Endothelial cell of umbilical vein (primary cell): ENCODE data around the gene FBXO21. TPM values are rescaled to one million over a fixed set of nuclear protein-coding genes. Genes with fewer than 3 reads are reported as not detected.

Source experiments
- BruUV-seq: library from RNA; stranded (reverse); fragments of 400-500 nt; replicated peaks from 2 replicates; lab custom pipeline; 2021; lab: Mats Ljungman, UMichigan
- CTCF ChIA-PET: fragments of 300-600, 350-600 bp; sonication (Branson Sonifier 250); formaldehyde crosslinking; loops from one replicate; lab custom pipeline; 2021; ENCODE audit warnings: antibody characterized with exemption, inconsistent platforms; lab: Charles Lee
- POLR2A ChIA-PET: fragments of 300-600, 350-600 bp; sonication (Branson Sonifier 250); formaldehyde crosslinking; loops from one replicate; lab custom pipeline; 2021; ENCODE audit warnings: antibody characterized with exemption, inconsistent platforms; lab: Charles Lee
- DNase-seq: peaks from one replicate; pipeline ENCODE4 v3.0.0-alpha.2; 2011; ENCODE audit warnings: low read depth, low spot score
- FAIRE-seq: peaks from 2 replicates; lab custom pipeline; 2011; peaks lifted over from hg19 to GRCh38; lab: Jason Lieb, UNC
- H2AFZ ChIP-seq: 2 replicates; pipeline ENCODE4 v1.6.0; 2012; ENCODE audit warnings: low read depth, low read length, control low read depth, inconsistent platforms
- H3K27ac ChIP-seq: 2 replicates; pipeline ENCODE4 v1.5.1; 2011; ENCODE audit warnings: low read depth, mild to moderate bottlenecking, control low read depth, low read length, moderate library complexity; ENCODE audit not compliant: insufficient read depth
- H3K27me3 ChIP-seq, 2 experiments: 2 replicates each; pipeline versions ENCODE4 v1.6.0 to v1.6.1; 2011; ENCODE audit warnings: low read length in 2 of 2, mixed read lengths in 1 of 2; ENCODE audit not compliant: control insufficient read depth in 2 of 2, insufficient read depth in 2 of 2
- H3K36me3 ChIP-seq, 2 experiments: 2 replicates in 1 of 2; 3 replicates in 1 of 2; pipeline ENCODE4 v1.5.1; 2011; ENCODE audit warnings: low read length in 2 of 2, mild to moderate bottlenecking in 1 of 2, moderate library complexity in 1 of 2; ENCODE audit not compliant: control insufficient read depth in 2 of 2, insufficient read depth in 2 of 2; ENCODE audit errors: extremely low read depth in 1 of 2
- H3K4me1 ChIP-seq: 3 replicates; pipeline ENCODE4 v1.5.1; 2011; ENCODE audit warnings: mild to moderate bottlenecking, low read length; ENCODE audit not compliant: control insufficient read depth, insufficient read depth; ENCODE audit errors: extremely low read depth
- H3K4me2 ChIP-seq: 2 replicates; pipeline ENCODE4 v1.6.1; 2011; ENCODE audit warnings: low read length, control low read depth, mixed read lengths; ENCODE audit not compliant: insufficient read depth
- H3K4me3 ChIP-seq, 3 experiments: fragments of 200-600 bp in 1 of 3; sonication (generic), shearing (Covaris generic) in 1 of 3; replicated peaks in 1 of 3; 2 replicates each; pipeline ENCODE4 v1.5.1; 2011 to 2016; ENCODE audit warnings: control low read depth in 3 of 3, low read length in 3 of 3, mild to moderate bottlenecking in 2 of 3, inconsistent platforms in 1 of 3, low read depth in 1 of 3, moderate library complexity in 1 of 3; ENCODE audit not compliant: insufficient read depth in 1 of 3
- H3K79me2 ChIP-seq: 2 replicates; pipeline ENCODE4 v1.6.0; 2012; ENCODE audit warnings: low read length, inconsistent platforms; ENCODE audit not compliant: control insufficient read depth, insufficient read depth
- H3K9ac ChIP-seq: replicated peaks from 2 replicates; pipeline ENCODE3; 2011; ENCODE audit warnings: low read length, control low read depth; ENCODE audit not compliant: insufficient read depth; ENCODE audit errors: extremely low read depth
- H3K9me1 ChIP-seq: replicated peaks from 3 replicates; pipeline ENCODE4 v1.6.0; 2011; ENCODE audit warnings: mild to moderate bottlenecking, low read length; ENCODE audit not compliant: control insufficient read depth, insufficient read depth; ENCODE audit errors: extremely low read depth
- H3K9me3 ChIP-seq: replicated peaks from 2 replicates; pipeline ENCODE4 v1.5.1; 2012; ENCODE audit warnings: low read length, inconsistent platforms; ENCODE audit not compliant: control insufficient read depth, insufficient read depth
- H4K20me1 ChIP-seq: replicated peaks from 2 replicates; pipeline ENCODE3; 2011; ENCODE audit warnings: mild to moderate bottlenecking, low read length; ENCODE audit not compliant: control insufficient read depth, insufficient read depth; ENCODE audit errors: extremely low read depth
- CTCF ChIP-seq, 2 donors: IDR thresholded peaks; 1 replicate in 1 of 2; 2 replicates in 1 of 2; pipeline ENCODE4 v1.5.1; 2011; ENCODE audit warnings: low read length in 2 of 2, mild to moderate bottlenecking in 2 of 2, moderate library complexity in 2 of 2, control low read depth in 1 of 2, inconsistent platforms in 1 of 2, low read depth in 1 of 2; ENCODE audit not compliant: insufficient read depth in 1 of 2; ENCODE audit errors: extremely low read depth in 1 of 2
- EZH2 ChIP-seq: IDR thresholded peaks from 2 replicates; pipeline ENCODE4 v1.6.1; 2012; ENCODE audit warnings: borderline replicate concordance, low read depth, mild to moderate bottlenecking, moderate library complexity, low read length, inconsistent platforms; ENCODE audit not compliant: severe bottlenecking
- FOS ChIP-seq: IDR thresholded peaks from 2 replicates; pipeline ENCODE4 v1.6.1; 2011; ENCODE audit warnings: mild to moderate bottlenecking, low read length, moderate library complexity, borderline replicate concordance; ENCODE audit not compliant: insufficient read depth
- GATA2 ChIP-seq: IDR thresholded peaks from 2 replicates; pipeline ENCODE4 v1.7.0; 2011; ENCODE audit warnings: low read depth, mild to moderate bottlenecking, moderate library complexity, mixed read lengths, low read length; ENCODE audit not compliant: insufficient read length, insufficient read depth
- JUN ChIP-seq: IDR thresholded peaks from 2 replicates; pipeline ENCODE4 v1.6.1; 2011; ENCODE audit warnings: borderline replicate concordance, low read depth; ENCODE audit not compliant: insufficient read length, insufficient read depth
- MAX ChIP-seq: IDR thresholded peaks from 2 replicates; pipeline ENCODE4 v1.6.1; 2011; ENCODE audit not compliant: insufficient read depth, insufficient read length
- MYC ChIP-seq: IDR thresholded peaks from one replicate; pipeline ENCODE4 v1.6.1; 2011; ENCODE audit warnings: mild to moderate bottlenecking, low read depth, low read length
- POLR2A ChIP-seq: IDR thresholded peaks from 2 replicates; pipeline ENCODE4 v1.6.1; 2012; ENCODE audit warnings: low read depth, mild to moderate bottlenecking, control low read depth, low read length
- POLR2AphosphoS5 ChIP-seq: IDR thresholded peaks from 2 replicates; pipeline ENCODE4 v1.6.1; 2012; ENCODE audit warnings: low read depth, mild to moderate bottlenecking, control low read depth, low read length, moderate library complexity; ENCODE audit not compliant: insufficient read depth
- dilution Hi-C: fragments of 300-500 bp; cut with MboI; formaldehyde crosslinking; loops from one replicate; pipeline ENCODE4 v1.15.0; 2019; ENCODE audit warnings: low sequenced_read_pairs; ENCODE audit not compliant: extremely low pct_ligation_motif_present
- intact Hi-C: fragments of 100-400 bp; cut with micrococcal nuclease; formaldehyde crosslinking; loops from one replicate; pipeline ENCODE4 v1.10.0; 2022
- polyA plus RNA-seq, 4 experiments: library from polyadenylated mRNA; depleted of rRNA in 3 of 4; stranded (reverse) in 3 of 4; unstranded in 1 of 4; fragments of >200 nt; gene quantifications; 2 replicates each; pipeline versions ENCODE4 v1.2.1 to v1.2.3, GENCODE V29; 2011 to 2012; ENCODE audit warnings: missing spikeins in 1 of 4
- total RNA-seq: library from RNA; stranded (reverse); gene quantifications from 2 replicates; pipeline ENCODE4 v1.2.3, GENCODE V29; 2021

The FBXO21 gene
- total and polyA plus RNA-seq, 2 donors (not counting 3 experiments of a cell fraction or from before 2014, with no cell fraction given): 41.6 to 66.7 TPM

- Histone ChIP-seq H3K4me3 (no peak overlapping the region), H3K79me2 (no peaks in the 10 kb centered on the region), H4K20me1 (no peaks in the 10 kb centered on the region), H3K36me3 (peaks cover 15 to 35% of the 10 kb centered on the region in 2 experiments), H3K4me2 (no peak overlapping the region), H3K27me3 (no peaks in the 10 kb centered on the region), H3K27ac (no peak overlapping the region), H3K9ac (no peak overlapping the region), H2AFZ (no peak overlapping the region), H3K9me1 (no peaks in the 10 kb centered on the region), H3K4me1 (no peaks in the 10 kb centered on the region), H3K9me3 (no peaks in the 10 kb centered on the region)
- intact Hi-C loops (no loop called here), dilution Hi-C loops (no loop called here)
- no peak for FAIRE-seq
- no TSS peak for BruUV-seq
- ChIA-PET POLR2A (no interaction called here), CTCF (interaction anchor here (1.3 kb wide), 1 partner anchor 43 kb away, joined by 3 read pairs; no protein-coding TSS in a partner anchor)
- TF ChIP-seq MYC (no peak), FOS (no peak), GATA2 (no peak)
- no peak for DNase-seq
Measured at GRCh38 chr12:117167769-117168168, 22.5 kb downstream of the FBXO21 start.

- Histone ChIP-seq H3K27me3 (no peaks in the 10 kb centered on the region), H3K9me3 (no peaks in the 10 kb centered on the region), H3K4me2 (no peak overlapping the region), H2AFZ (no peak overlapping the region), H3K36me3 (peaks cover 10 to 43% of the 10 kb centered on the region in 2 experiments), H4K20me1 (no peaks in the 10 kb centered on the region), H3K4me3 (no peak overlapping the region), H3K27ac (no peak overlapping the region), H3K4me1 (no peaks in the 10 kb centered on the region), H3K79me2 (no peaks in the 10 kb centered on the region), H3K9me1 (no peaks in the 10 kb centered on the region), H3K9ac (no peak overlapping the region)
- TF ChIP-seq MYC (no peak), GATA2 (no peak), CTCF (IDR thresholded peaks at IDR 0.05; ENCODE audit: extremely low read depth in 1 of 2, insufficient read depth in 1 of 2, low read depth in 1 of 2, low read length in 2 of 2) (no peak), FOS (no peak), POLR2AphosphoS5 (no peak), POLR2A (no peak), JUN (no peak), EZH2 (no peak), MAX (no peak)
- intact Hi-C loops (no loop called here), dilution Hi-C loops (no loop called here)
- BruUV-seq: no TSS peak
- CTCF ChIA-PET: no interaction called here
- FAIRE-seq (no peak), DNase-seq (no peak)
- POLR2A ChIA-PET: no interaction called here
Measured at GRCh38 chr12:117166107-117166506, 24.2 kb downstream of the FBXO21 start.
